AG09309 (cell line): ENCODE data around the gene TSPAN4.

ENCODE experiments used
- DNase-seq: peaks from one replicate; pipeline ENCODE4 v3.0.0-alpha.2; 2010; ENCODE audit warnings: low read depth
- H3K4me3 ChIP-seq: 2 replicates; pipeline ENCODE4 v1.5.1; 2011; ENCODE audit warnings: mild to moderate bottlenecking, low read depth, low read length, moderate library complexity; ENCODE audit not compliant: control insufficient read depth
- TF ChIP-seq, protein P1 (sequence below): IDR thresholded peaks from 2 replicates; pipeline ENCODE4 v1.5.1; 2011; ENCODE audit warnings: mild to moderate bottlenecking, low read depth, low read length, inconsistent platforms; ENCODE audit not compliant: insufficient read depth, control insufficient read depth; ENCODE audit errors: missing control alignments

Gene TSPAN4

DNA sequence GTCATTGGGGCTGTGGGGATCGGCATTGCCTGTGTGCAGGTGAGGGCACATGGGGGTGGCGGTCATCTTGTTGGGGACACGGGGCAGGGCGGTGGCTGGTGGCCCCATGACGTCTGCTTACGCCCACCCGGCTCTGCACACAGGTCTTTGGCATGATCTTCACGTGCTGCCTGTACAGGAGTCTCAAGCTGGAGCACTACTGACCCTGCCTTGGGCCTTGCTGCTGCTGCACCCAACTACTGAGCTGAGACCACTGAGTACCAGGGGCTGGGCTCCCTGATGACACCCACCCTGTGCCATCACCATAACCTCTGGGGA is 4.7 kb upstream of the TSPAN4 start:
- no peak for DNase-seq
- no peak overlapping the region for H3K4me3 ChIP-seq
- TF ChIP-seq, protein P1, sequence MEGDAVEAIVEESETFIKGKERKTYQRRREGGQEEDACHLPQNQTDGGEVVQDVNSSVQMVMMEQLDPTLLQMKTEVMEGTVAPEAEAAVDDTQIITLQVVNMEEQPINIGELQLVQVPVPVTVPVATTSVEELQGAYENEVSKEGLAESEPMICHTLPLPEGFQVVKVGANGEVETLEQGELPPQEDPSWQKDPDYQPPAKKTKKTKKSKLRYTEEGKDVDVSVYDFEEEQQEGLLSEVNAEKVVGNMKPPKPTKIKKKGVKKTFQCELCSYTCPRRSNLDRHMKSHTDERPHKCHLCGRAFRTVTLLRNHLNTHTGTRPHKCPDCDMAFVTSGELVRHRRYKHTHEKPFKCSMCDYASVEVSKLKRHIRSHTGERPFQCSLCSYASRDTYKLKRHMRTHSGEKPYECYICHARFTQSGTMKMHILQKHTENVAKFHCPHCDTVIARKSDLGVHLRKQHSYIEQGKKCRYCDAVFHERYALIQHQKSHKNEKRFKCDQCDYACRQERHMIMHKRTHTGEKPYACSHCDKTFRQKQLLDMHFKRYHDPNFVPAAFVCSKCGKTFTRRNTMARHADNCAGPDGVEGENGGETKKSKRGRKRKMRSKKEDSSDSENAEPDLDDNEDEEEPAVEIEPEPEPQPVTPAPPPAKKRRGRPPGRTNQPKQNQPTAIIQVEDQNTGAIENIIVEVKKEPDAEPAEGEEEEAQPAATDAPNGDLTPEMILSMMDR, result no peak

DNA sequence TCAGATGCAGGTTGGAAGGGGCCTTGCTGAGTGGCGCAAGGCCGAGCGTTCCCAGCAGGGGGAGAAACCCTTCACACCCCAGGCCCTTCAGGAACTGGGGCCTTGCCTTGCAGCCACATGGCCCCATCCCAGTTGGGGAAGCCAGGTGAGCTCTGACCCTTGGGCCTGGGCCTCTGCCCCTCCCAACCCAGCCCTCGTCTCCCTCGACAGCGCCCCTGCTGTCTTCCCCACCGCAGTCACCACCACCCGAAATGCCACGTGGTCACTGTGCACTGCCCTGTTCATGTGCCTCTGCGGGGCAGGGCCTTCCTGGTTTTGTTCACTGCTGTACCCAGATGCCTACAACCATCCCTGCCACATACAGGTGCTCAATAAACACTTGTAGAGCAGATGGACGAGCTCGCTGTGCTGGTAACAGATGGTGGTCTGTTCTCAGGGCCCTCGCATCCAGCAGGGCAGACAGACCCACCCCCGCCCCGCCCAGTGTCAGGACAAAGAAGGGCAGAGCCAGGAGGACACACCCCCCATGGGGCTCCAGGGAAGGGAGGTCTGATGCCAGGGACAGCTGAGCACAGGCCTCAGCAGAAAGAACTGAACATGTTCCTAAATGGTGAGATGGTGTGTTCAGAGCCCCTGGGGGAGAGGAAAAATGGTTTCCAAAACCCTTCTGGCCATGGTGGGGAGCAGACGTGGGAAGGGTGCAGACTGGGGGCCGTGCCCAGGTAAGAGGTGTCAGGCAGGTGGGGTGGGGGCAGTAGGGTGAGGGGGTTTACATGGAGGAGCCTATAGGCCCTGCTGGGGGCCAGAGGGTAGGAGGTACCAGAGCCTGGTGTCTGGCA is 4.0 kb upstream of the TSPAN4 start:
- TF ChIP-seq, protein P1, result peak; percentile 33
- H3K4me3 ChIP-seq, result no peak overlapping the region
- DNase-seq, result no peak

DNA sequence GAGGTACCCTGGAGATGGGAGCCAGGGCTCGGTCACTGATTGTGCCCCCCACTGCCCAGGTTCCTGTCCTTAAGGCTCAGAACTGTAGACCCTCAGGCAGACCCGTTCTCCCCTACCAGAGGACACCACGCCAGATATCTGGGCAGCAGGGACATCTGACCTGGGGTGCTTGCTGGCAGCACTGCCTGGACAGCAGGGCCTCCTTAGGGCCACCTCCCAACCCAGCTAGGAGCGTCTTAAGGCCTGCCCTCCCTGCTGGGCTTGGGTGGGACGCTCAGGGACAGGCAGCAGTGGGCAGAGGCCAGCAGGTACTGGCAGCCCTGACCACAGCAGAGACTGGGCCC is 3.4 kb upstream of the TSPAN4 start:
- no peak for DNase-seq
- TF ChIP-seq, protein P1, result no peak
- no peak overlapping the region for H3K4me3 ChIP-seq

DNA sequence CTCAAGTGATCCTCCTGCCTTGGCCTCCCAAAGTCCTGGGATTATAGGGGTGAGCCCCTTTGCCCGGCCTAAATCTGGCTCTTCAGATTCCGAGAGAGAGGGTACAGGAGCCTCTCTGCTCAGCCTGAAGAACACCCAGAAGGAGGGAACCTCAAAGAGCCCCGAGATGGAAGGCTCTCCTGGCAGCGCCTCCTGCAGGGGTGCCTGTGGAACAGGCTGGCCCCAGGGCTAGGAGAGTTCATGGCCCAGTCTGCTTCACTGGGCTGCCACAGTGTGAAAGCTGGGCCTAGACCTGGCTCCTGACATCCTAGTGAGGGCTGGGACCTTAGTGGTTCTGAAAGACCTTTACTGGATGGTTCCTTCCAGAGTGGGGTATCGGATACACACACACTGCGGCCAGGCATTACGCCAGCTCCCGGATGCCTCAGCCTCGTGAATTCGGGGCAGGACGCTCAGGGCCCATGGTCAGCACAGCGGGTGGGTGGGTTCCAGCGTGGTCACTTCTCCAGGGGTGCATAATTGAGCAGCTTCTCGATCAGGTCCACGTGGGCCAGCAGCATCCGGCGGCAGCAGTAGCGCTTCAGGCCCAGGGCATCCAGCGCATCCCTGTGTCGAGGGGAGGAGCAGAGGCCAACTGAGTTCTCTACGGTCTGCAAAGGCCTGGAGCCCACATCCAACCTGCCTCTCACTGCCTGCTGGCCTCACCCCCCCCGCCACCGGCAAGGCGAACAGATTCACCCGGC is 2.6 kb upstream of the TSPAN4 start:
- peak overlapping the region; percentile 70 for H3K4me3 ChIP-seq
- TF ChIP-seq, protein P1, result peak; percentile 56
- no peak for DNase-seq

DNA sequence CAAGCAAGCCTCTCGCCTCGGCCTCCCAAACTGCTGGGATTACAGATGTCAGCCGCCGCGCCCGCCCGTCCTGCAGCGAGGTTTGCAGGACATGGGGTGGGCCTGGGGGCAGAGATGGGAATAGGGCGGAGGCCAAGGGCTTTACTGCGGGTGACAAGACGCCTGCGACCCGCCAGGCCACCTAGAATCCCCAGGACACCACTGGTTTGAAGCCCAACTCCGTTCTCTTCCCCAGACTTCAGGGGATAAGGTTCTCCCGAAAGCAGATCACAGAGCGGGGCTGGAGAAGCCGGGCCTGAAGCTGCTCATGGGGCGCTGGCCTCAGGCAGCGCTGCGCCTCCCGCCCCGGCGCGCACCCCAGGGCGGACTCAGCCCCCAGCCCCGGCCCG is 677 bp upstream of the TSPAN4 start:
- no peak for DNase-seq
- TF ChIP-seq, protein P1, result no peak
- H3K4me3 ChIP-seq, result peak overlapping the region; percentile 70

DNA sequence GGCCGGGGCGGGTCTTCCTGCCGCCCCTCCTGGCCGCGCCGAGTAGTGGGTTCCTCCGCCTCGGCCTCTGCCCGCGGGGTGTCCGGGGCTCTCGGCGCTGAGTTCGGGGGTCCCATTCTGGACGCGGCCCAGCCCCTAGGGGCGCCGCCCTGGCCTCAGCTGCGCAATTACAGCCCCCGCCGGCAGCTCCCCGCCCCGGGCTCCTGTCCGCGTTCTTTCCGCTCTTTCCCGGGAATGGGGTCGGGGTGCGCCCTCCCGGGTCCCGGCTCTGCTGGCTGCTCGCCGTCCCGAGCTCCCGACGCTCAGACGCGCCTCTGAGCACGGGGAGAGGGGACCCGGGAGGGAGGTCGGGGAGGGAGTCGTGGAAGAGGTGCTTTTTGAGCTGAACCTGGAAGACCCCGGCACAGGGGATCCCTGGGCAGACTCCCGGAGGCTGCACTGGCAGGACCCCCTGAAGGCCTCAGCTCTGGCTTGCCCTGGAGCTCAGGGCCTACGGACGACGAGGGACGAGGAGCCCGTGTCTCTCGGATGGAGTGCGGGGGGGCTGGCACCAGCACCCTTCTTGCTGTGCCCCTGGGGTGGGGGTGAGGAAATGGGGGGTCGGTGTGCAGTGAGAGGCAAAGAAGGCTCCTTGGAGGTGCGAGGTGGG is 558 bp downstream of the TSPAN4 start:
- H3K4me3 ChIP-seq, result peak overlapping the region; percentile 70
- DNase-seq, result no peak
- TF ChIP-seq, protein P1, result no peak
